ENCODE results near the gene KCND3. TPM values are rescaled to one million over a fixed set of nuclear protein-coding genes. Genes with fewer than 3 reads are reported as not detected.

Gene KCND3
- polyA plus RNA-seq, 1 donor (not counting 4 experiments of a cell fraction or from before 2014, with no cell fraction given), result 0.21 TPM

DNA sequence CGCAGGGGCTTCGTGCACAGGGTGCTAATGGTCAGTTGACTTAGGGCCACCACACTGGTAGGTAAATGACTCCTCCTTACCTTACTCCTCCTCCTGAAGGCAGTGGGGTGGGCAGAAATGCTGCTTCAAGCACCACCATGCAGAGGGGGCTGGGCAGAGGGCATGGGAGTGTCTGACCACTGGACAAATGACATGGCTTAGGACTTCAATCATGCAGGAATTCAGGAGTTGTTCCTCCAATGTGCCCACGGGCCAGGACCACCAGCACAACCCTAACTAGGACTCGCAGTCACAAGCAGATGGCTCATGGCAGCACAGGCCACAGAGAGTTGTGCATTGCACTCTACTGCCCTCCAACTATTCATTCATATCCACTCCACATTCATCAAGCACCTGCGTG is 65.7 kb downstream of the KCND3 start:
- no peak overlapping the region for H3K9ac ChIP-seq (ENCODE audit: control insufficient read depth, extremely low read depth, insufficient read depth, low read length)
- no peak overlapping the region for H3K4me2 ChIP-seq (ENCODE audit: control insufficient read depth, extremely low read depth, insufficient read depth, low read depth, low read length)
- DNase-seq (ENCODE audit: low read depth, low spot score), result no peak
- peaks cover 9% of the 10 kb centered on the region for H3K4me1 ChIP-seq (ENCODE audit: control insufficient read depth, extremely low read depth, insufficient read depth, low read length)
- H3K9me1 ChIP-seq (ENCODE audit: control insufficient read depth, extremely low read depth, insufficient read depth, low read length), result no peaks in the 10 kb centered on the region
- H3K9me3 ChIP-seq (ENCODE audit: control insufficient read depth, low read depth, low read length), result no peaks in the 10 kb centered on the region
- H3K4me3 ChIP-seq (ENCODE audit: control insufficient read depth in 2 of 3, extremely low read depth in 1 of 3, insufficient read depth in 2 of 3, low read depth in 1 of 3, low read length in 3 of 3), result no peak overlapping the region
- no peak for FAIRE-seq
- H2AFZ ChIP-seq (ENCODE audit: control insufficient read depth, low read length), result no peak overlapping the region
- peaks cover 2% of the 10 kb centered on the region for H3K27me3 ChIP-seq (ENCODE audit: control insufficient read depth, extremely low read depth, insufficient read depth, low read length)
- no peak for TF ChIP-seq EZH2 (IDR thresholded peaks at IDR 0.05; ENCODE audit: low read length)
- TF ChIP-seq, protein P1, sequence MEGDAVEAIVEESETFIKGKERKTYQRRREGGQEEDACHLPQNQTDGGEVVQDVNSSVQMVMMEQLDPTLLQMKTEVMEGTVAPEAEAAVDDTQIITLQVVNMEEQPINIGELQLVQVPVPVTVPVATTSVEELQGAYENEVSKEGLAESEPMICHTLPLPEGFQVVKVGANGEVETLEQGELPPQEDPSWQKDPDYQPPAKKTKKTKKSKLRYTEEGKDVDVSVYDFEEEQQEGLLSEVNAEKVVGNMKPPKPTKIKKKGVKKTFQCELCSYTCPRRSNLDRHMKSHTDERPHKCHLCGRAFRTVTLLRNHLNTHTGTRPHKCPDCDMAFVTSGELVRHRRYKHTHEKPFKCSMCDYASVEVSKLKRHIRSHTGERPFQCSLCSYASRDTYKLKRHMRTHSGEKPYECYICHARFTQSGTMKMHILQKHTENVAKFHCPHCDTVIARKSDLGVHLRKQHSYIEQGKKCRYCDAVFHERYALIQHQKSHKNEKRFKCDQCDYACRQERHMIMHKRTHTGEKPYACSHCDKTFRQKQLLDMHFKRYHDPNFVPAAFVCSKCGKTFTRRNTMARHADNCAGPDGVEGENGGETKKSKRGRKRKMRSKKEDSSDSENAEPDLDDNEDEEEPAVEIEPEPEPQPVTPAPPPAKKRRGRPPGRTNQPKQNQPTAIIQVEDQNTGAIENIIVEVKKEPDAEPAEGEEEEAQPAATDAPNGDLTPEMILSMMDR (optimal IDR thresholded peaks at IDR 0.05 in 1 of 3, IDR thresholded peaks at IDR 0.05 in 1 of 3, conservative IDR thresholded peaks at IDR 0.05 in 1 of 3; ENCODE audit: extremely low read depth in 1 of 3, insufficient read depth in 2 of 3, low read length in 3 of 3), result no peak
- H3K79me2 ChIP-seq (ENCODE audit: control insufficient read depth, insufficient read depth, low read length), result no peaks in the 10 kb centered on the region
- H3K36me3 ChIP-seq (ENCODE audit: control insufficient read depth in 2 of 2, extremely low read depth in 1 of 2, insufficient read depth in 2 of 2, low read length in 2 of 2), result no peaks in the 10 kb centered on the region
- dilution Hi-C loops (cut with MboI; ENCODE audit: extremely low pct_ligation_motif_present, low sequenced_read_pairs), result no loop called here
- no peak overlapping the region for H3K27ac ChIP-seq (ENCODE audit: control insufficient read depth, insufficient read depth, low read length)
- peaks cover 3% of the 10 kb centered on the region for H4K20me1 ChIP-seq (ENCODE audit: control insufficient read depth, extremely low read depth, insufficient read depth, low read length)

DNA sequence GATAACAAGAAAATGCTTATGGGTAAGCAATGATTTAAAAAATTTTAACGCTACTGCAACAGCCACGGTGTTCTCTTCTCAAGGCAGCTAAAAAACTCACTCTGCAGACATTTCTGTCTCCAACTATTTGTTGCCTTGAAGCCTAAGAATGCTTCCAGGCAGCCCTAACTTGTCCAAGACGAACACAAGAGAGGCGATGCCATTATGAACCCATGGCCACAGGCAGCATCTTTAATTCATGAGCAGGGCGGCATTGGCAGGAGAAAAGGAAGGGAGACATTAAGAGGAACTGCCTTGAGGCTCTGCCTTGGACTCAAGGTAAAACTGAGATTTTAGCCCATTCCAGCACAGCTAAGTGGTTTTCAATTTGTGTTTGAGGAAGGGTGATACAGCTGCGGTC is 67.5 kb downstream of the KCND3 start:
- Histone ChIP-seq H2AFZ (ENCODE audit: control insufficient read depth, low read length) (no peak overlapping the region), H3K4me2 (ENCODE audit: control insufficient read depth, extremely low read depth, insufficient read depth, low read depth, low read length) (no peak overlapping the region), H3K27me3 (ENCODE audit: control insufficient read depth, extremely low read depth, insufficient read depth, low read length) (peaks cover 4% of the 10 kb centered on the region), H3K36me3 (ENCODE audit: control insufficient read depth in 2 of 2, extremely low read depth in 1 of 2, insufficient read depth in 2 of 2, low read length in 2 of 2) (no peaks in the 10 kb centered on the region), H3K27ac (ENCODE audit: control insufficient read depth, insufficient read depth, low read length) (no peak overlapping the region), H3K4me1 (ENCODE audit: control insufficient read depth, extremely low read depth, insufficient read depth, low read length) (peaks cover 9% of the 10 kb centered on the region), H4K20me1 (ENCODE audit: control insufficient read depth, extremely low read depth, insufficient read depth, low read length) (peaks cover 3% of the 10 kb centered on the region), H3K4me3 (ENCODE audit: control insufficient read depth in 2 of 3, extremely low read depth in 1 of 3, insufficient read depth in 2 of 3, low read depth in 1 of 3, low read length in 3 of 3) (no peak overlapping the region), H3K9me1 (ENCODE audit: control insufficient read depth, extremely low read depth, insufficient read depth, low read length) (no peaks in the 10 kb centered on the region), H3K79me2 (ENCODE audit: control insufficient read depth, insufficient read depth, low read length) (no peaks in the 10 kb centered on the region), H3K9ac (ENCODE audit: control insufficient read depth, extremely low read depth, insufficient read depth, low read length) (no peak overlapping the region), H3K9me3 (ENCODE audit: control insufficient read depth, low read depth, low read length) (no peaks in the 10 kb centered on the region)
- FAIRE-seq (no peak), DNase-seq (ENCODE audit: low read depth, low spot score) (no peak)
- dilution Hi-C loops (cut with MboI; ENCODE audit: extremely low pct_ligation_motif_present, low sequenced_read_pairs), result no loop called here
- TF ChIP-seq, protein P1 (optimal IDR thresholded peaks at IDR 0.05 in 1 of 3, IDR thresholded peaks at IDR 0.05 in 1 of 3, conservative IDR thresholded peaks at IDR 0.05 in 1 of 3; ENCODE audit: extremely low read depth in 1 of 3, insufficient read depth in 2 of 3, low read length in 3 of 3), result no peak
- no peak for TF ChIP-seq EZH2 (IDR thresholded peaks at IDR 0.05; ENCODE audit: low read length)

Measured in keratinocyte (primary cell).